ENCODE results near the gene MPG.

DNA sequence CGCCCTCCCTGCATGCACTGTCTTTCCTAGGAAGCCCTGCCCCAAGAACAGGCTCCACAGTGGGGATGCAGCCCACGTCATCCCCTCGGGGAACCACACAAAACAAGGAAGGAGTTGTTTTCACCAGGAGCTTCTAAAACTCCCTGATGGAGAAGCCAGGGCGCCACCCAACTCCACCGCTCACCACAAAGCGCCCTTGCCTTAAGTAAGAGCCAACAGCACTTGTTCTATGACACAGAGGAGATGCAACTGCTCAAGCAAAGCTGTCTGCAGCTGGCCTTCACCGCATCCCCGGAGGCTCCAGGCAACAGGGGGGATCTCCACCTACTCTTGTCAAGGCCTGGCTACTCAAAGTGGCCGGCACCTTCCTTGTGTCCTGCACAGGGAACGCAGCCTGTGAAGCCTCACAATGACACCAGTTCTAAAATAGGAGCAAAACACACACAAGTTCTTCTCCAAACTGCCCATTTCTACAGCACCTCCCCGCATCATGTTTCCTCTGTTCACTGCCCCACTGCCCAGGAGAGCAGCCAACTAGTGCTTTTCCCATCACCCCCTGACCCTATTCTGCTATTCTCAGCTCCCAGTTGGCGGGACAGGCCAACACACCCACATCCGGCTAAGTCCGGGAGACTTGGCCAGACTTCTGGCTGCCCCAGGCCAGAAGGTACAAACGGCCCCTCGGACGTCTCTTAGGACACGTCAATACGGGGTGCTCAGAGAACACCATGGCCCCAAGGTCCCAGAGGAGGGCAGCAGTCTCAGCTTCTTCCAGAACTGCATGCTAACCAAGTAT is 24.2 kb downstream of the MPG start:
- TF ChIP-seq TARDBP (IDR thresholded peaks at IDR 0.05) (no peak), HDGF (IDR thresholded peaks at IDR 0.05; ENCODE audit: borderline replicate concordance) (no peak), CTBP1 (IDR thresholded peaks at IDR 0.05; ENCODE audit: borderline replicate concordance) (no peak), ZNF384 (IDR thresholded peaks at IDR 0.05) (no peak), FOXK2 (IDR thresholded peaks at IDR 0.05) (no peak), SP1 (IDR thresholded peaks at IDR 0.05) (no peak), L3MBTL2 (conservative IDR thresholded peaks at IDR 0.05) (no peak), SUZ12 (IDR thresholded peaks at IDR 0.05) (no peak), BHLHE40 (IDR thresholded peaks at IDR 0.05; ENCODE audit: borderline replicate concordance) (no peak), NFRKB (IDR thresholded peaks at IDR 0.05) (no peak)
